GM10266 (cell line): ENCODE measurements around the gene CCNA1.

Experiments
- DNase-seq: peaks from one replicate; pipeline ENCODE4 v3.0.0; 2012; ENCODE audit errors: extremely low spot score
- TF ChIP-seq, protein P1 (sequence below): IDR thresholded peaks from 2 replicates; pipeline ENCODE4 v1.5.1; 2012; ENCODE audit warnings: mild to moderate bottlenecking, low read depth; ENCODE audit not compliant: control insufficient read depth, insufficient read depth; ENCODE audit errors: missing control alignments

Gene CCNA1

DNA sequence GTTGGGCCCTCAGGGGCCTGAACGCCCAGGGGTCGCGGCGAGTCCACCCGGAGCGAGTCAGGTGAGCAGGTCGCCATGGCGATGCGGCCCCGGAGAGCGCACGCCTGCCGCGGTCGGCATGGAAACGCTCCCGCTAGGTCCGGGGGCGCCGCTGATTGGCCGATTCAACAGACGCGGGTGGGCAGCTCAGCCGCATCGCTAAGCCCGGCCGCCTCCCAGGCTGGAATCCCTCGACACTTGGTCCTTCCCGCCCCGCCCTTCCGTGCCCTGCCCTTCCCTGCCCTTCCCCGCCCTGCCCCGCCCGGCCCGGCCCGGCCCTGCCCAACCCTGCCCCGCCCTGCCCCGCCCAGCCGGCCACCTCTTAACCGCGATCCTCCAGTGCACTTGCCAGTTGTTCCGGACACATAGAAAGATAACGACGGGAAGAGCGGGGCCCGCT is at the start of gene CCNA1:
TSS of gene CCNA1 (plus strand) at position 390 of the 439 bp plus-strand sequence. CDS start 562 bp downstream, outside the sequence.
- TF ChIP-seq, protein P1, sequence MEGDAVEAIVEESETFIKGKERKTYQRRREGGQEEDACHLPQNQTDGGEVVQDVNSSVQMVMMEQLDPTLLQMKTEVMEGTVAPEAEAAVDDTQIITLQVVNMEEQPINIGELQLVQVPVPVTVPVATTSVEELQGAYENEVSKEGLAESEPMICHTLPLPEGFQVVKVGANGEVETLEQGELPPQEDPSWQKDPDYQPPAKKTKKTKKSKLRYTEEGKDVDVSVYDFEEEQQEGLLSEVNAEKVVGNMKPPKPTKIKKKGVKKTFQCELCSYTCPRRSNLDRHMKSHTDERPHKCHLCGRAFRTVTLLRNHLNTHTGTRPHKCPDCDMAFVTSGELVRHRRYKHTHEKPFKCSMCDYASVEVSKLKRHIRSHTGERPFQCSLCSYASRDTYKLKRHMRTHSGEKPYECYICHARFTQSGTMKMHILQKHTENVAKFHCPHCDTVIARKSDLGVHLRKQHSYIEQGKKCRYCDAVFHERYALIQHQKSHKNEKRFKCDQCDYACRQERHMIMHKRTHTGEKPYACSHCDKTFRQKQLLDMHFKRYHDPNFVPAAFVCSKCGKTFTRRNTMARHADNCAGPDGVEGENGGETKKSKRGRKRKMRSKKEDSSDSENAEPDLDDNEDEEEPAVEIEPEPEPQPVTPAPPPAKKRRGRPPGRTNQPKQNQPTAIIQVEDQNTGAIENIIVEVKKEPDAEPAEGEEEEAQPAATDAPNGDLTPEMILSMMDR, result no peak
- peak; percentile 78 for DNase-seq

DNA sequence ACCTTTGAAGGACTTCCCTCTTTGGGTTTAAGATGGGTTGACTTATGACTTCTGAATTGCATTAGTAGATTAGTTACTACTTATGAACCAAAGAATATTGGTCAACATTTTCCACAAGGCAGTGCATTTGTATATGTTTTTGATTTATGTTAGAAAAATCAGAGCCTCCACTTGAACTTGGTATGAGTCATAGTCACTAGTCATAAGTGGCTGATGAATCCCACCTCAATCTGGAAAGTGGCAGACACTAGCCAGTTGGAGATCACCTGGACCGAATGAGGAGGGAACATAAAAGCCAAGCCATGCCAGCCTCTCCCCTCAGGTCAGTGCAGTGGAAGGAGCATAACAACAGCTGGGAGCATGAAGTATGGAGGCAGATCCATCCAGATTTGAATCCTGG is 46.8 kb upstream of the CCNA1 start:
- TF ChIP-seq, protein P1, result no peak
- no peak for DNase-seq

DNA sequence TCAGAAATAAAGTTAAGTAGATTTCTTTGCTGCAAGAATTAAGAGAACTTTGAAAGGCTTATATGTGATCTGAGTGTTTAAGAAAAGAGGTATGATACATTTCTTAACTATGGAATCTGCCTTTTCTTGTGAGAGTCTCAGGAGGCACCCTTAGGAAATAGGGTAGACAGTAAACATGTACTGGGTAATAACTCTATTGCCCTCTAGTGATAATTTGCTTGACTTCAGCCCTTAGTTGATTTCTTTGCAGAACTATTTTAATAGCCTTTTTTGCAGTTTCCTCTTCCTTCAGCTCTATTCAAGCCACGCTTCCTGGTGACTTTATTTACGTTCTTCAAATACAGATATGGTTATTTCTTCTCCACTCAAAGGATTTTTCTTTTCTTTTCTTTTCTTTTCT is 37.0 kb upstream of the CCNA1 start:
- DNase-seq, result peak; percentile 19
- TF ChIP-seq, protein P1, result peak; percentile 23

DNA sequence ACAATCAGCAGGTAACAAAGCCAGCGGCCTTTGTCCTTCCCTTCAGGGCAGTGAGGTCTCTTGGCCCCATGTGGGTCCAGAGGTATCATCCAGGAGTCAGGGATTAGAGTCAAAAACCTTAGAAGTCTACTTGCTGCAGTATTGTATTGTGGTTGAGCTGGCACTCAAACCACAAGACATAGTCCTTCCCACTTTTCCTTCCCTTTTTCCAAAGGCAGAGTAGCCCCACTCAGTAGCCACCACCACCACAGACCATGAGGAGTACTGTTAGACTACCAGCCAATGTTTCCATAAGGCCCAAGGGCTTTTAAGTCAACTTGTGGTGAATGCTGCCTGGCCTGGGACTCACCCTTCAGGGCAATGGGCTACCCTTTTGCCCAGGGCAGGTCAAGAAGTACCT is 27.1 kb upstream of the CCNA1 start:
- TF ChIP-seq, protein P1, result no peak
- DNase-seq, result no peak

DNA sequence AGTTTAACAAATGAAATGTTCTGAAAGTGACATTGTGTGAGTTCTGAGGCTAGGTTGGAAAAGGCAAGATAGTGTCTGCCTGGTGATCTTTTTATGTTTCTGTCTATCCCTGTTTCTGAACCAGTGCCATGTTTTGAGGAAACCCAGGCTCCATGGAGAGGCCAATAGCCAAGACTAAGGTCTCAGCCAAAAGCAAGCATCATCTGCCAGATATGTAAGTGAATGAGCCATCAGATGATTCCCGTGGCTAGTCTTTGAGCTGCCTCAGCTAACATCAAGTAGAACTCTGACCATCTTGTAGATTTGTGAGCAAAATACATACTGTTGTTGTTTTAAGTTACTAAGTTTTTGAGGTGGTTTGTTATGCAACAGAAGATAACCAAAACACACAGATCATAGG is 19.6 kb upstream of the CCNA1 start:
- TF ChIP-seq, protein P1, result no peak
- DNase-seq, result no peak

DNA sequence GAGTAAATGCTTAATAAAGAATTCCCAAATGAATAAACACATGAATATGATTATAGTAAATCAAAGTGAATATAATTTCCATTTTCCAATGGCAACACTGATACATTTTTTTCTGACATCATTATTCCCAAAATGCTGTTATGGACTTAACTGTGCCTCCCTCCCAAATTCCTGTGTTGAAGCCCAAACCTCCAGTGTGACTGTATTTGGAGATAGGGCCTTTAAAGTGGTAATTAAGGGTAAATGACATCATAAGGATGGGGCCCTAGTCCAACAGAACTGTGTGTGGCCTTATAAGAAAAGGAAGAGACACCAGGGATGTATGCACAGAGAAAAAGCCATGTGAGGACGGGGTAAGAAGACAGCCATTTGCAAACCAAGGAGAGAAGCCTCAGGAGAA is 19.1 kb upstream of the CCNA1 start:
- DNase-seq, result no peak
- TF ChIP-seq, protein P1, result no peak

DNA sequence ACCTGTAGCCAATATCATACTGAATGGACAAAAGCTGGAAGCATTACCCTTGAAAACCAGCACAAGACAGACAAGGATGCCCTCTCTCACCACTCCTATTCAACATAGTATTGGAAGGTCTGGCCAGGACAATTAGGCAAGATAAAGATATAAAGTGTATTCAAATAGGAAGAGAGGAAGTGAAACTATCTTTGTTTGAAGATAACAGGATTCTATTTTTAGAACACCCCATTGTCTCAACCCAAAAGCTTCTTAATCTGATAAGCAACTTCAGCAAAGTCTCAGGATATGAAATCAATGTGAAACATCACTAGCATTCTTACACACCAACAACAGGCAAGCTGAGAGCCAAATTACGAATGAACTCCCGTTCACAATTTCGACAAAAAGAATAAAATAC is 17.8 kb upstream of the CCNA1 start:
- no peak for DNase-seq

More for the DNA sequence above, 17.8 kb upstream of the CCNA1 start:
- TF ChIP-seq, protein P1, result no peak
